Kidney glomerular epithelial cell (primary cell): Measurements from ENCODE around the gene SHROOM2.
A peak's percentile ranks its signal among the peaks of the same experiment; 100 is the strongest.
"Not testable (repeated sequence)": the region's sequence is repeated elsewhere in the genome, so short reads cannot be mapped to it uniquely, and the experiment has no call there.

Source experiments
- DNase-seq: peaks from one replicate; lab custom pipeline; 2025; lab: John Stamatoyannopoulos, UW

Gene SHROOM2

GRCh38 chrX:9829308-9830267, 43.4 kb downstream of the SHROOM2 start:
- peak; percentile 78 for DNase-seq

DNA sequence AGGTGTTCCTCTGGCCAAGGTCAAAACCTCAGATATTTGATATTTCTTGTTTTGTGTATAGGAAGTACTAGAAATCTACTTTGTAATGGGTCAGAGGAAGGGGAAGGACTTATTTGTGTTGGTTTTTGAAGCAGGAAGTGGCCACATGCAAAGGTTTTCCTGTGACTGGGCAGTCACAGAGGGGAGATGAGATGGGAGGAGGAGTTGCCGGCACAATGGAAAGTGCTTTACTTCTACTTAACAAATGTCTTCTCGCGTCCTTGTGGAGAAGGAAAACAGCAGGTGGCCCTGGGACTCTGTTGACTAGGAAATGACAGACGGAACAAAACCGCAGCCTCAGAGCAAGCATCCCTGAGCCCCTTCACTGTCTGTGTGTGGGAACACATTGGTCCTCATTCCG, 46.6 kb downstream of the SHROOM2 start:
- no peak for DNase-seq

DNA sequence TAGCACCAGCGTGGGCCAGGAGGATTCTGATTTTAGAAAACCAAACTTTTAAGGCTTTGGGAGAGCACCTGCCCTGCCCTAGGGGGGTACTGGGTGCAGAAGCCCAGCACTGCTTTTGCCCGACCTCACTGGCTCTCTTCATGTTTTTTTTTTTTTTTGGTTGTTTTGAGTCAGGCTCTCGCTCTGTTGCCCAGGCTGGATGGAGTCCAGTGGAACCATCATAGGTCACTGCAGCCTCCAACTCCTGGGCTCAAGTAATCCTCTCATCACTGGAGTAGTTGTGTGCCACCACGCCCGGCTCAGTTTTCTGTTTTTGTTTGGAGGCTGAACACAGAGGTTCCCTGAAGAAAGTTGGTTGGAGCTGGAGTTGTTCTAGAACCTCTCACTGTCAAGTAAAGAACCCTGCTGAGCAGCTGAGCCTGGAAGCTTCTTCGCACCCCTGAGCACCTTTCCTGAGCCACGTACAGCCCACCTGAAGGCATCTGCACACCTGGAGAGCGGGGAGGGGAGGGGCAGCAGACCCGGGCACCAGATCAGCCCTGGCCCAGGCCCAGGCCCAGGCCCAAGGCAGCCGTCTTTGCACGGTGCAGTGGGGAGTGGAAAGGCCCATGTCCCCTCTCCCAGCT, 49.5 kb downstream of the SHROOM2 start:
- no peak for DNase-seq

DNA sequence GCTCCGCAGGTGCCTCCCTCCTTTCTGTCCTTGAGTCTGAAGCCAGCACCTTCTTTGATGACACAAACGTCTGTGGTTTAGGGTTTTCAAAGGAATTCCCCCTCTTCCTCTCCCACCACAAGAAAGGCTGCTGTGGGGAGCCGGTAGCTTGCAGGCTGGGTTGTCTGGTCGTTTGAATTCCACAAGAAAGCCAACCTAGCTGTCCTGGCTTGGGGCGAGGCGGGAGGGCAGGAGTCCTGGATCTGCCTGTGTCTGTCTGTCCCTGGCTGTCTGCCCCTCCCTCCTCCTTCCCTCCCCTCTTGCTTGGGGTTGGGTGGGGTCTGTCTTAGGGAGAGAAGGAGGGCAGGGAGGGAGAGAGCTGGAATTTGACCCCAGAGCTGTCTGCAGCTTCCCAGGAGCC, 56.3 kb downstream of the SHROOM2 start:
- DNase-seq: no peak

- DNase-seq: no peak
Observed at GRCh38 chrX:9844936-9845577, 58.8 kb downstream of the SHROOM2 start.

GRCh38 chrX:9845578-9845952, 59.3 kb downstream of the SHROOM2 start:
- no peak for DNase-seq

- DNase-seq: peak; percentile 55
Observed at GRCh38 chrX:9846631-9847030, 60.4 kb downstream of the SHROOM2 start.

- DNase-seq: peak; percentile 51
Observed at GRCh38 chrX:9847071-9847470, 60.8 kb downstream of the SHROOM2 start.

DNA sequence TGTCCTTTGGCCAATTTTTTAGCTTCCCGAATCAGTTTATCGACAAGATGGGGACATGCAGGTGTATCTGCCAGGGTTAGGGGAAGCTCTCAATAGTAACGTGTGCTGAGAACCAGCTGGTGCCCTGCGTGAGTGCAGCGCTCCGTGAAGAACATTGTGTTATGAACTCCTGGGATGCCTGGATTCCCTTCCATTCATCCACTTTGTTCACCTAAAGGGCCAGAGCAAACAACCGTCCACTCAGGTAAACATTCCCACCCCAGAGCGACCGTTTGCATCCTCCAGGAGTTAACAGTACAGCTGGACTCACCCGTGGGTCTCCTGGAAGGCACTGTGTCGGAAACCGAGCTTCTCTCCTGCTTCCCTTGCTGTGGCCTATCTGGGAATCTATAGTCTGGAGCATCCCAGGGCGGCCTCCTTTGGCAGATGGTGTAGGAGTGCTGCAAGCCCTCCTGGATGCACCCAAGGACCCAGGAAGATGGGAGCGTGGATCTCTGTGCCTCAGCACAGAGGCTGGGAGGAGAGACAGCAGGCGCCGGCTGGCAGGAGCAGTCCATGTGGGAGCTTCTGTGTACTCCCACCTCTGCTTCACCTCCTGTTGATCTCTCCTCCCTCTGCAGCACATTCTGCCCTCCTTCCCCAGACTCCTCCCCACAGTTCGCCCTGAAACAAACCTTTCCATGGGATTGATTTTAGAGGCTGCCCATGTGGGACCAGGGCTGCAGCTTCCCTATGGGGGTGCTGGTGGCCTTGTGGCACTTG, 62.7 kb downstream of the SHROOM2 start:
- DNase-seq: peak; percentile 34

- peak; percentile 73 for DNase-seq
Observed at GRCh38 chrX:9851890-9852289, 65.7 kb downstream of the SHROOM2 start.

DNA sequence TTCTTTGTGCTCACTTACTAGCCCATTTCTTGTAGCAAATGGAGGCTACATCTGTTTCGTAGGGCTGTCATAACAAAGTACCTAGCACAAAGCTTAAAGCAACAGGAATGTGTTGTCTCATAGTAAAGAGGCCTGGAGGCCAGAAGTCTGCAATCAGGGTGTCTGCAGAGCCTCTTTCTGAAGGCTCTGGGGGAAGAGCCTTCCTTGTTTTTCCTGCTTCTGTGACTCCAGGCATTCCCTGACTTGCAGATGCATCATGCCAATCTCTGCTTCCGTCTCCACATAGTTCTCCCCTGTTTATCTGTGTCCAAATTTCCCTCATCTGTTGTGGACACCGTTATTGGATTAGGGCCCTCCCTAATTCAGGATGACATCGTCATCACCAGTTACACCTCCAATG, 67.1 kb downstream of the SHROOM2 start:
- no peak for DNase-seq

DNA sequence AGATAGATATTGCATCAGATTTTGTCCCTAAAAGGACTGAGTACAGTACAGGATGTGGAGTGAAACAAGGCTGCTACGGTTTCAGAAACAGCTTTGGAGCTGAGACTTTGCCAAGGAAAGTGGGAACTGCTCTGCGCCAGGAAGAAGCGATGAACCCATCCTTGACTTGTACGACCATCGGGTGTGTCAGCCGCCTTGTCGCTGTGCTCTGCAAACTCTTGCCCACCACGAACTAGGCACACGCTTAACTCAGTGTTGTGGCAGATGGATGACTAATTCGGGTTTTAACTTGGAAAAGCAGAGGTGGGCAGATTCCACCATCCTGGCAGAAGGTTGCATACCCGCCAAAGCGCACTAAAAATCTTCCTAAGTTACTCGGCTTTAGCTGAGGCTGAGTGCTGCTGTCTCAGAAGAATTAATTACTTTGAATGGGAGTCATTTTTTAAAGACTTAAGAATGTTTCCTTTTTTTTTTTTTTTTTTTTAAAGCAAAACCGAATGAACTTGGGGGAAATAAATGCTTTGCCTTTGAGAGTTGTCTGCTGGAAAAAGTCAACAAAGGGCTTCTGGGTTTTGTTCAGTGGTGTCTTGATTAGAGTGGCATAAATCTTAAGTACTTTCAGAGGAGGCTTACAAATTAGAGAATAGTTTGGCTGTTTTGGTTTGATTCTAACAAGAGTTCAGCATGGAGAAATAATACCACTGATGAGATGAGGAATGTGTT, 69.5 kb downstream of the SHROOM2 start:
- no peak for DNase-seq

DNA sequence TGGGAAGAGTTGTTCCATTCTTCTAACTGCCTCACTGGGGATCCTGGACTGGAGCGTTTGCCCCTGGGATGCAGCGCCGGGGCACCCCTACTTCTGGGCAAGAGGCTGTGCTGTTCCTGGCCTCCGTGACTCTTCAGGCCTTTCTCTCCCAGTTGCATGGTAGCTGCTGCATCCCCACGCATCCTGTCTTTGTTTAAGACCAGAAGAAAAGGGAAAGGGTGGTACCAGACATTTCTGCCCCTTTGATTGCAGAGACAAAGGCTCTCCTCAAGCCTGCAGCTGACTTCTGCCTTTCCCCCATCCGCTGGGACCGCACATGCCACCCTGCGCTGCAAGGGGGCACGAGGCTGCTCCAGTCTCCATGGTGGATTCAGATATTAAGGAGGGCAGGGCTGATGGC, 70.4 kb downstream of the SHROOM2 start:
- DNase-seq: no peak

DNA sequence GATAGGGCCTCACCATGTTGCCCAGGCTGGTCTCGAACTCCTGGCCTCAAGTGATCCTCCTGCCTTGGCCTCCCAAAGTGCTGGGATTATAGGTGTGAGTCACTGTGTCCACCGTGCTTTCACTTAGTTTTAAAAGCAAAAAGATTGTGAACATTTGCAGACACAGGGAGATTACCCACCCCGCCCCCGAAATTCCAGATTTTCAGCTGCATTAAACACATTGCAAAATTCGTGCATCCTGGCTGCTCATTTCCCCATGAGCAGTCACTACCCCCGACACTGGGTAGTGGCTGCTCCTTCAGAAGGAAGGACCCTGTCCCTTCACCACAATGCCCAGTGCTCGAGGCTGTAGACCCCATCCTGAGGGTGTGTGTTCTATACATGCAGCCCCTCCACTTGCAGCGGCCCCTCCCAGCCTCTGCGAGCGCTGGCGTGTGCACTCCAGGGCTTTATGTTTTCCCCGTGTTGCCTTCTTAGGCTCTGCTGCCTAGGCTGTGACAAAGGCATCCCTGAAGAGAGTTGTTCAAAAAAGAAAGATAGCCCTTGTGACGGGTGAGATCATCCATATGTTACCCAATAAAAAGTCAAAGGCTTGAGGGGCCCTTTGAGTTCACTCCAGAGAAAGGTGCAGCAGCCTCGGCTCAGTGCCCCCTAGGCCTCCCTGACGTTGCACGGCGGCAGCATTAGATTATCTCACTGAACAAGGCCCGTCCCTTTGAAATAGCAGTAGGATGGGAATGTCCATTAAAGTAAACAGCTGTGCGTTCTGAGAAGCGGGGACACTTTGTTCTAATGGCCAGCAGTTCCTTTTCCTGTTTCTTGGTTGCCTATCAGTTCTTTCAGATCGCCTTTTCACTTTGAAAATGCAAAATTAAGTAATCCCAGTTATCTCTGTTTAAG, 71.6 kb downstream of the SHROOM2 start:
- no peak for DNase-seq

DNA sequence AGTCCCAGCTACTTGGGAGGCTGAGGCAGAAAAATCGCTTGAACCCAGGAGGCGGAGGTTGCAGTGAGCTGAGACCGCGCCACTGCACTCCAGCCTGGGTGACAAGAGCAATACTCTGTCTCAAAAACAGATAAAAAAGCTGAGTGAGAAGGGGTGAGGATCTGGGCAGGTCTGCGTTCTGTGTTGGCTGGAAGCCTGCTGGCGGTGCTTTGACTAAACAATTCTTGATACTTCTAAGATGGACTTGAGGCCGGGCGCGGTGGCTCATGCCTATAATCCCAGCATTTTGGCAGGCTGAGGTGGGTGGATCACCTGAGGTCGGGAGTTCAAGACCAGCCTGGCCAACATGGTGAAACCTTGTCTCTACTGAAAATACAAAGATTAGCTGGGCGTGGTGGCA, 72.5 kb downstream of the SHROOM2 start:
- not testable (repeated sequence) for DNase-seq

GRCh38 chrX:9859711-9860555, 73.7 kb downstream of the SHROOM2 start:
- DNase-seq: no peak

DNA sequence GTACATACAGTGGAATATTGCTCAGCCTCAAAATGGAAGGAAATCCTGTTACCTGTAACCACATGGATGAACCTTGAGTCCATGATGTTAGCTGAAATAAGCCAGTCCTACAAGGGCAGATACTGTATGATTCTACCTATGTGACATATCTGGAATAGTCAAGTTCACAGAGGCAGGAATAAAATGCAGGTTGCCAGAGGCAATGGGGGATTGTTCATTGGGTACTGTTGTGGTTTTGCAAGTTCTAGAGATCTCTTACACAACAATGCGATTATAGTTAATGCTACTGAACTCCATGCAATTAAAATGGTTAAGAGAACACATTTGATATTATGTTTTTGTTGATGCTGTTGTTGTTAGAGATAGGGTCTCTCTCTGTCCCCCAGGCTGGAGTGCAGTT, 74.6 kb downstream of the SHROOM2 start:
- DNase-seq: no peak

DNA sequence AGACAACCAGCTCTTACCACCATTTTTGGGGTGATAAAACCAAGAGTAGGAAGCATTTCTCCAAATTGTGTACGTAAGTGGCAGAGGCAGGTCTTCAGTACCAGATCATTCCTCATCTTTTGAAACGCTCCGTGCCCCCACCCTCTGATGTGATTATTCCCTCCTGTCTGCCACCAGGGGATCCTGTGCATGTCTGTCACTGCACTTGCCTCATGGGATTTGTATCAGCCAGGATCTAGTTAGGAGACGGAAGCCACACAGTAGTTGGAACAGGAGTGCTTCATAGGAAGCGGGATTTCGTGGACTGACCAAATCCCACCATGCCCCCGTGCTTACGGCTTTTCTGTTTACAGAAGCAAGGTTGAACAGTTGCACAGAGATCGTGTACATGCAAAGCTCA, 75.5 kb downstream of the SHROOM2 start:
- DNase-seq: no peak

GRCh38 chrX:9862525-9862924, 76.3 kb downstream of the SHROOM2 start:
- no peak for DNase-seq

- no peak for DNase-seq
Observed at GRCh38 chrX:9862953-9863352, 76.7 kb downstream of the SHROOM2 start.
